Liver (tissue), 9 donors: Measurements from ENCODE around the gene ATF4. TPM values are rescaled to one million over a fixed set of nuclear protein-coding genes. Genes with fewer than 3 reads are reported as not detected.

Source experiments
- DNase-seq: peaks from one replicate; pipeline ENCODE4 v3.0.0-alpha.2; 2017; ENCODE audit warnings: low spot score
- H3K27ac ChIP-seq, 2 donors: one replicate each; pipeline ENCODE4 v1.7.0; 2013; ENCODE audit warnings: inconsistent platforms in 2 of 2, low read length in 2 of 2, control low read depth in 1 of 2, low read depth in 1 of 2, mild to moderate bottlenecking in 1 of 2
- H3K27me3 ChIP-seq, 4 donors: one replicate each; pipeline versions ENCODE4 v1.6.1 to v1.7.0; 2013; ENCODE audit warnings: low read length in 3 of 4, inconsistent platforms in 1 of 4, mild to moderate bottlenecking in 1 of 4, moderate library complexity in 1 of 4; ENCODE audit not compliant: control insufficient read depth in 4 of 4, insufficient read depth in 4 of 4
- H3K36me3 ChIP-seq, 4 donors: one replicate each; pipeline versions ENCODE4 v1.6.1 to v1.7.0; 2013; ENCODE audit warnings: low read length in 3 of 4, mild to moderate bottlenecking in 3 of 4, low read depth in 1 of 4, moderate library complexity in 1 of 4; ENCODE audit not compliant: control insufficient read depth in 4 of 4, insufficient read depth in 3 of 4
- H3K4me1 ChIP-seq, 4 donors: one replicate each; pipeline versions ENCODE4 v1.6.1 to v1.7.0; 2013; ENCODE audit warnings: low read length in 3 of 4, mild to moderate bottlenecking in 3 of 4, moderate library complexity in 1 of 4; ENCODE audit not compliant: control insufficient read depth in 4 of 4, insufficient read depth in 4 of 4
- H3K4me3 ChIP-seq, 3 donors: one replicate each; pipeline versions ENCODE4 v1.6.1 to v1.7.0; 2013; ENCODE audit warnings: low read length in 3 of 3, control low read depth in 1 of 3, low read depth in 1 of 3, mild to moderate bottlenecking in 1 of 3
- H3K9ac ChIP-seq, 2 donors: one replicate each; pipeline ENCODE4 v1.7.0; 2013; ENCODE audit warnings: low read length in 2 of 2, mild to moderate bottlenecking in 2 of 2, moderate library complexity in 2 of 2, control low read depth in 1 of 2, low read depth in 1 of 2
- H3K9me3 ChIP-seq, 4 donors: one replicate each; pipeline versions ENCODE4 v1.6.1 to v1.7.0; 2013; ENCODE audit warnings: low read length in 3 of 4; ENCODE audit not compliant: control insufficient read depth in 4 of 4
- ATF3 ChIP-seq: IDR thresholded peaks from 2 replicates; pipeline ENCODE4 v1.6.1; 2016; ENCODE audit warnings: antibody characterized with exemption
- CTCF ChIP-seq: fragments of 150-350 bp; IDR thresholded peaks from 2 replicates; pipeline ENCODE4 v1.5.1; 2017; ENCODE audit warnings: improper control_type of control experiment, low read depth, low read length; ENCODE audit not compliant: missing input control
- EGR1 ChIP-seq, 2 donors: IDR thresholded peaks; 2 replicates each; pipeline ENCODE4 v1.6.1; 2016 to 2018; ENCODE audit warnings: antibody characterized with exemption in 2 of 2, low read depth in 2 of 2
- FOXA1 ChIP-seq: IDR thresholded peaks from 2 replicates; pipeline ENCODE4 v1.6.1; 2016; ENCODE audit warnings: antibody characterized with exemption
- FOXA2 ChIP-seq: IDR thresholded peaks from 2 replicates; pipeline ENCODE4 v1.6.1; 2016; ENCODE audit warnings: antibody characterized with exemption
- GABPA ChIP-seq, 2 donors: IDR thresholded peaks in 1 of 2; conservative IDR thresholded peaks in 1 of 2; 2 replicates each; pipeline ENCODE4 v1.6.1; 2016; ENCODE audit warnings: antibody characterized with exemption in 2 of 2, mild to moderate bottlenecking in 1 of 2, moderate library complexity in 1 of 2
- HNF4A ChIP-seq, 2 donors: conservative IDR thresholded peaks; 2 replicates each; pipeline ENCODE4 v1.6.1; 2016; ENCODE audit warnings: antibody characterized with exemption in 2 of 2, mild to moderate bottlenecking in 2 of 2
- HNF4G ChIP-seq: IDR thresholded peaks from 2 replicates; pipeline ENCODE4 v1.6.1; 2016; ENCODE audit warnings: antibody characterized with exemption
- JUND ChIP-seq, 2 donors: IDR thresholded peaks; 2 replicates each; pipeline ENCODE4 v1.6.1; 2016; ENCODE audit warnings: antibody characterized with exemption in 2 of 2
- MAX ChIP-seq: IDR thresholded peaks from 2 replicates; pipeline ENCODE4 v1.6.1; 2016; ENCODE audit warnings: antibody characterized with exemption
- NR2F2 ChIP-seq: IDR thresholded peaks from 2 replicates; pipeline ENCODE4 v1.6.1; 2016; ENCODE audit warnings: antibody characterized with exemption
- RAD21 ChIP-seq, 2 donors: IDR thresholded peaks; 2 replicates each; pipeline ENCODE4 v1.6.1; 2016; ENCODE audit warnings: antibody characterized with exemption in 2 of 2, mild to moderate bottlenecking in 2 of 2
- REST ChIP-seq: IDR thresholded peaks from 2 replicates; pipeline ENCODE4 v1.6.1; 2016; ENCODE audit warnings: antibody characterized with exemption, mild to moderate bottlenecking
- RXRA ChIP-seq, 2 donors: IDR thresholded peaks; 2 replicates each; pipeline ENCODE4 v1.6.1; 2017 to 2018; ENCODE audit warnings: antibody characterized with exemption in 2 of 2, mild to moderate bottlenecking in 1 of 2
- SP1 ChIP-seq: IDR thresholded peaks from 2 replicates; pipeline ENCODE4 v1.6.1; 2018; ENCODE audit warnings: antibody characterized with exemption, mild to moderate bottlenecking
- TAF1 ChIP-seq: conservative IDR thresholded peaks from 2 replicates; pipeline ENCODE4 v1.6.1; 2016; ENCODE audit warnings: antibody characterized with exemption, mild to moderate bottlenecking
- WGBS: extraction: QIAGEN DNeasy Blood & Tissue Kit; methylation state at CpG from one replicate; pipeline ENCODE4 v1.1.7; 2013; 5-methylcytosine and 5-hydroxymethylcytosine counted together
- polyA plus RNA-seq, 2 donors: library from polyadenylated mRNA; stranded (reverse) in 1 of 2; unstranded in 1 of 2; fragments of 200-250 nt in 1 of 2; fragments of >200 nt in 1 of 2; fragmentation: Nextera tagmentation in 1 of 2; extraction: Ambion mirVana in 1 of 2; gene quantifications; one replicate each; pipeline versions ENCODE4 v1.2.1 to v1.2.3, GENCODE V29; 2013 to 2015
- total RNA-seq, 2 donors: library from RNA; depleted of rRNA; stranded (reverse); fragments of >200 nt; gene quantifications; one replicate each; pipeline ENCODE4 v1.2.3, GENCODE V29; 2014
- donor health status: healthy.
- donor health status: healthy.
- donor health status: healthy.
- donor health status: healthy.
- donor health status: healthy.

The ATF4 gene
- total and polyA plus RNA-seq, 4 donors, result 112 to 211 (median 169) TPM

- H3K36me3 ChIP-seq, result no peaks in the 10 kb centered on the region
- TF ChIP-seq TAF1, result no peak
- 52% methylated on average over 8 of the region's 8 CpGs for WGBS
- no peak overlapping the region for H3K27ac ChIP-seq
- no peak overlapping the region for H3K4me3 ChIP-seq
- no peaks in the 10 kb centered on the region for H3K9me3 ChIP-seq
- no peaks in the 10 kb centered on the region for H3K27me3 ChIP-seq
- H3K4me1 ChIP-seq, result peaks cover 2 to 12% (median 8%) of the 10 kb centered on the region in 4 donors
- H3K9ac ChIP-seq, result no peak overlapping the region
- DNase-seq, result no peak
These were observed 16.3 kb downstream of the ATF4 start for GRCh38 chr22:39536711-39537110.

GRCh38 chr22:39537975-39538374, 17.6 kb downstream of the ATF4 start:
- DNase-seq, result no peak
- H3K4me1 ChIP-seq, result peaks cover 0 to 8% (median 5%) of the 10 kb centered on the region in 4 donors
- WGBS, result 62% methylated on average over 2 of the region's 2 CpGs
- H3K27ac ChIP-seq, result no peak overlapping the region
- no peaks in the 10 kb centered on the region for H3K36me3 ChIP-seq
- TF ChIP-seq EGR1 (IDR thresholded peaks at IDR 0.05; ENCODE audit: low read depth in 2 of 2) (no peak), HNF4G (no peak), FOXA1 (no peak), ATF3 (no peak), TAF1 (no peak), REST (no peak)
- H3K9me3 ChIP-seq, result no peaks in the 10 kb centered on the region
- H3K4me3 ChIP-seq, result no peak overlapping the region
- no peaks in the 10 kb centered on the region for H3K27me3 ChIP-seq
- H3K9ac ChIP-seq, result no peak overlapping the region

- Histone ChIP-seq H3K9me3 (no peaks in the 10 kb centered on the region), H3K4me3 (no peak overlapping the region), H3K9ac (no peak overlapping the region), H3K4me1 (no peaks in the 10 kb centered on the region), H3K36me3 (no peaks in the 10 kb centered on the region), H3K27ac (no peak overlapping the region), H3K27me3 (peaks cover 0 to 5% (median 1%) of the 10 kb centered on the region in 4 donors)
- TF ChIP-seq RXRA (IDR thresholded peaks at IDR 0.05) (no peak), NR2F2 (no peak), GABPA (IDR thresholded peaks at IDR 0.05 in 1 of 2, conservative IDR thresholded peaks at IDR 0.05 in 1 of 2) (no peak), SP1 (no peak), MAX (no peak), REST (no peak), RAD21 (IDR thresholded peaks at IDR 0.05) (no peak), HNF4A (conservative IDR thresholded peaks at IDR 0.05) (no peak), JUND (IDR thresholded peaks at IDR 0.05) (no peak), CTCF (no peak), FOXA1 (no peak), EGR1 (IDR thresholded peaks at IDR 0.05; ENCODE audit: low read depth in 2 of 2) (no peak), ATF3 (no peak), HNF4G (no peak), FOXA2 (no peak)
- DNase-seq, result no peak
- WGBS, result 21% methylated on average over 11 of the region's 11 CpGs
These were observed 22.7 kb downstream of the ATF4 start for GRCh38 chr22:39543095-39543494.
